GM23338 (cell line): ENCODE results near the gene GIGYF2. TPM values are rescaled to one million over a fixed set of nuclear protein-coding genes. Genes with fewer than 3 reads are reported as not detected.
"Not testable (repeated sequence)": the region's sequence is repeated elsewhere in the genome, so short reads cannot be mapped to it uniquely, and the experiment has no call there.

Experiments
- ATAC-seq: fragments of 200-7000 bp; cut with Tn5 transposase; 3 replicates; pipeline ENCODE4 v1.9.1; 2020
- DNase-seq: peaks from one replicate; pipeline ENCODE4 v3.0.0-alpha.2; 2015; ENCODE audit warnings: low spot score
- H2AFZ ChIP-seq: fragments of 200-600 bp; sonication (generic); 2 replicates; pipeline ENCODE4 v1.8.0; 2016; ENCODE audit warnings: antibody characterized with exemption, mild to moderate bottlenecking, moderate library complexity
- H3F3A ChIP-seq: fragments of 200-600 bp; sonication (generic); replicated peaks from 2 replicates; pipeline ENCODE4 v1.8.0; 2017; ENCODE audit warnings: antibody characterized with exemption, mixed run types, low read depth
- H3K27ac ChIP-seq: fragments of 200-600 bp; sonication (generic); 2 replicates; pipeline ENCODE4 v1.6.1; 2016; ENCODE audit warnings: low read depth
- H3K27me3 ChIP-seq: fragments of 200-600 bp; sonication (generic); 2 replicates; pipeline ENCODE4 v1.8.0; 2016; ENCODE audit warnings: mild to moderate bottlenecking, mixed run types, moderate library complexity; ENCODE audit not compliant: insufficient read depth
- H3K36me3 ChIP-seq: fragments of 200-600 bp; sonication (generic); 2 replicates; pipeline ENCODE4 v1.8.0; 2016; ENCODE audit warnings: mild to moderate bottlenecking; ENCODE audit not compliant: insufficient read depth
- H3K4me1 ChIP-seq: fragments of 200-600 bp; sonication (generic); 2 replicates; pipeline ENCODE4 v1.8.0; 2016; ENCODE audit warnings: mild to moderate bottlenecking, moderate library complexity; ENCODE audit not compliant: insufficient read depth
- H3K4me2 ChIP-seq: fragments of 200-600 bp; sonication (generic); 2 replicates; pipeline ENCODE4 v1.7.1; 2017; ENCODE audit warnings: mixed run types
- H3K4me3 ChIP-seq: fragments of 200-600 bp; sonication (generic); 2 replicates; pipeline ENCODE4 v1.6.1; 2016; ENCODE audit warnings: mixed run types
- H3K79me2 ChIP-seq: fragments of 200-600 bp; sonication (generic); replicated peaks from 2 replicates; pipeline ENCODE4 v1.8.0; 2017; ENCODE audit warnings: mild to moderate bottlenecking; ENCODE audit not compliant: insufficient read depth
- H3K9me2 ChIP-seq: fragments of 200-600 bp; sonication (generic); 2 replicates; pipeline ENCODE4 v1.8.0; 2017; ENCODE audit not compliant: insufficient read depth
- H4K20me1 ChIP-seq: fragments of 200-600 bp; sonication (generic); replicated peaks from 2 replicates; pipeline ENCODE4 v1.8.0; 2017; ENCODE audit warnings: mild to moderate bottlenecking; ENCODE audit not compliant: insufficient read depth
- H3K27ac Mint-ChIP-seq: 2 replicates; pipeline ENCODE4 v1.8.0; 2020; ENCODE audit warnings: inconsistent platforms, mild to moderate bottlenecking, moderate library complexity, mixed read lengths
- H3K27me3 Mint-ChIP-seq: 3 replicates; pipeline ENCODE4 v1.8.0; 2022; ENCODE audit warnings: low read depth, mild to moderate bottlenecking, moderate library complexity, mixed read lengths, inconsistent platforms; ENCODE audit not compliant: insufficient read depth, poor library complexity
- H3K36me3 Mint-ChIP-seq: 3 replicates; pipeline ENCODE4 v1.8.0; 2021; ENCODE audit warnings: low read depth, mild to moderate bottlenecking, inconsistent platforms, moderate library complexity, mixed read lengths
- H3K4me1 Mint-ChIP-seq: 3 replicates; pipeline ENCODE4 v1.8.0; 2020; ENCODE audit warnings: mild to moderate bottlenecking, inconsistent platforms, mixed read lengths
- H3K4me3 Mint-ChIP-seq: 3 replicates; pipeline ENCODE4 v1.8.0; 2021; ENCODE audit warnings: moderate library complexity, mild to moderate bottlenecking, inconsistent platforms, mixed read lengths
- H3K9me3 Mint-ChIP-seq: 3 replicates; pipeline ENCODE4 v1.8.0; 2020; ENCODE audit warnings: moderate library complexity, mild to moderate bottlenecking, inconsistent platforms, mixed read lengths
- CREB1 ChIP-seq: fragments of 250-450 bp; sonication (Bioruptor Pico); IDR thresholded peaks from 2 replicates; pipeline ENCODE4 v1.5.0; 2020; ENCODE audit warnings: low read depth, mild to moderate bottlenecking, moderate library complexity
- CTCF ChIP-seq, 2 experiments: fragments of 200-600 bp in 1 of 2; sonication (generic) in 1 of 2; conservative IDR thresholded peaks; 2 replicates each; pipeline versions ENCODE4 v1.5.1 to v1.6.1; 2016 to 2017; ENCODE audit warnings: antibody characterized with exemption in 2 of 2, low read depth in 2 of 2, mild to moderate bottlenecking in 2 of 2, moderate library complexity in 1 of 2
- EZH2 ChIP-seq: fragments of 200-600 bp; sonication (generic); IDR thresholded peaks from one replicate; pipeline ENCODE4 v1.8.0; 2017; ENCODE audit warnings: antibody characterized with exemption, mild to moderate bottlenecking, low read depth; ENCODE audit not compliant: unreplicated experiment
- EZH2phosphoT487 ChIP-seq: fragments of 200-600 bp; sonication (generic); IDR thresholded peaks from one replicate; pipeline ENCODE4 v1.8.1; 2018; ENCODE audit warnings: antibody characterized with exemption; ENCODE audit not compliant: unreplicated experiment
- JUNB ChIP-seq: IDR thresholded peaks from one replicate; pipeline ENCODE4 v1.6.1; 2016; ENCODE audit warnings: antibody characterized with exemption; ENCODE audit not compliant: unreplicated experiment
- NANOG ChIP-seq: IDR thresholded peaks from 2 replicates; pipeline ENCODE4 v1.6.1; 2016; ENCODE audit warnings: antibody characterized with exemption, borderline replicate concordance
- REST ChIP-seq: IDR thresholded peaks from one replicate; pipeline ENCODE4 v1.6.1; 2018; ENCODE audit warnings: antibody characterized with exemption; ENCODE audit not compliant: unreplicated experiment
- STAT1 ChIP-seq: IDR thresholded peaks from one replicate; pipeline ENCODE4 v1.6.1; 2016; ENCODE audit warnings: antibody characterized with exemption; ENCODE audit not compliant: unreplicated experiment
- ZNF114 ChIP-seq: fragments of 250-450 bp; sonication (Bioruptor Pico); IDR thresholded peaks from 2 replicates; pipeline ENCODE4 v1.5.0; 2020; ENCODE audit warnings: mild to moderate bottlenecking, moderate library complexity
- ZNF331 ChIP-seq: fragments of 250-450 bp; sonication (Bioruptor Pico); IDR thresholded peaks from 2 replicates; pipeline ENCODE4 v1.5.0; 2020; ENCODE audit warnings: low read depth, mild to moderate bottlenecking, moderate library complexity
- polyA plus RNA-seq: library from polyadenylated mRNA; unstranded; fragments of >200 nt; fragmentation: Nextera tagmentation; extraction: Ambion mirVana; gene quantifications from 2 replicates; pipeline ENCODE4 v1.2.1, GENCODE V29; 2016
- total RNA-seq: library from RNA; depleted of rRNA; stranded (reverse); fragments of >200 nt; shearing (Covaris generic); gene quantifications from 2 replicates; pipeline ENCODE4 v1.2.3, GENCODE V29; 2014

The GIGYF2 gene
- total and polyA plus RNA-seq, 2 experiments from 2014 or later = 48.9 to 104 TPM

- TF ChIP-seq CTCF (conservative IDR thresholded peaks at IDR 0.05; ENCODE audit: low read depth in 2 of 2) (no peak), ZNF331 (no peak), ZNF114 (no peak), EZH2phosphoT487 (no peak), STAT1 (no peak), NANOG (no peak), CREB1 (CRISPR knock-in tag) (no peak), JUNB (no peak), REST (no peak), EZH2 (no peak)
Measured at GRCh38 chr2:232903989-232904388, 206.9 kb downstream of the GIGYF2 start (continued).

- peaks cover 16% of the 10 kb centered on the region for H3K36me3 Mint-ChIP-seq
- H3K36me3 ChIP-seq, H3F3A ChIP-seq, H3K4me3 Mint-ChIP-seq, H3K79me2 ChIP-seq, H3K27ac Mint-ChIP-seq, H3K4me2 ChIP-seq, H3K4me3 ChIP-seq, H3K9me2 ChIP-seq, H3K27me3 Mint-ChIP-seq, H4K20me1 ChIP-seq, H3K4me1 Mint-ChIP-seq, H3K4me1 ChIP-seq, H3K27me3 ChIP-seq, H3K27ac ChIP-seq, DNase-seq, ATAC-seq: not testable (repeated sequence)
- H3K9me3 Mint-ChIP-seq = peaks cover 33% of the 10 kb centered on the region
- H2AFZ ChIP-seq = peak overlapping the region; percentile 63; the same call in 1 of the 2 replicates
Measured at GRCh38 chr2:232906867-232907717, 210.0 kb downstream of the GIGYF2 start.

- Mint-ChIP-seq H3K36me3 (peaks cover 16% of the 10 kb centered on the region), H3K9me3 (peaks cover 33% of the 10 kb centered on the region)
- H3K27ac ChIP-seq, H3K4me3 Mint-ChIP-seq, H3K4me3 ChIP-seq, H3F3A ChIP-seq, ATAC-seq, H3K4me1 Mint-ChIP-seq, H3K4me1 ChIP-seq, H2AFZ ChIP-seq, H3K4me2 ChIP-seq, H3K79me2 ChIP-seq, H3K9me2 ChIP-seq, H3K27me3 Mint-ChIP-seq, H3K27me3 ChIP-seq, H3K27ac Mint-ChIP-seq, DNase-seq, H3K36me3 ChIP-seq, H4K20me1 ChIP-seq: not testable (repeated sequence)
Measured at GRCh38 chr2:232907718-232908085, 210.6 kb downstream of the GIGYF2 start.
